Suprapubic skin (tissue), 4 donors: ENCODE measurements around the gene EEF1A2.

ENCODE experiments used
- CTCF ChIP-seq, 2 donors: fragments of 200-600 bp in 1 of 2; fragments of 450-650 bp in 1 of 2; sonication (generic) in 1 of 2; IDR thresholded peaks; one replicate each; pipeline ENCODE4 v1.5.1; 2016 to 2019; ENCODE audit warnings: antibody characterized with exemption in 2 of 2, mild to moderate bottlenecking in 1 of 2, moderate library complexity in 1 of 2
- EP300 ChIP-seq: sonication (generic); formaldehyde crosslinking; IDR thresholded peaks from one replicate; pipeline ENCODE4 v1.6.1; 2017; ENCODE audit warnings: antibody characterized with exemption
- POLR2A ChIP-seq, 2 donors: fragments of 450-650 bp; IDR thresholded peaks; one replicate each; pipeline ENCODE4 v1.6.1; 2017; ENCODE audit warnings: antibody characterized with exemption in 2 of 2, mild to moderate bottlenecking in 2 of 2, moderate library complexity in 2 of 2
- POLR2AphosphoS5 ChIP-seq, 3 donors: sonication (generic); formaldehyde crosslinking; IDR thresholded peaks; one replicate each; pipeline ENCODE4 v1.6.1; 2017; ENCODE audit warnings: antibody characterized with exemption in 3 of 3

DNA sequence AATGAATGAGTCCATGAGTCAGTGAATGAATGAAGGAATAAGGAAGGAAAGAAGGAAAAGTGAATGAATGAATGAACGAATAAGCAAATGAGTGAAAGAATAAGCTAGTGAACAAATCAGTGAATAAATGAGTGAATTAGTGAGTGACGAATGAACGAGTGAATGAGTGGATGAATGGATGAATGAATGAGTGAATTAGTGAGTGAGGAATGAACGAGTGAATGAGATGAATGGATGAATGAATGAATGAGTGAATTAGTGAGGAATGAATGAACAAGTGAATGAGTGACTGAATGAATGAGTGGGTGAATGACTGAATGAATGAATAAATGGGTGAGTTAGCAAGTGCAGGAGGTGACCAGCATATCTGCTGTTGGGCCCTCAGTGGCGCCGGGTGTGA lies 44.9 kb upstream of the EEF1A2 start:
- no peak for TF ChIP-seq CTCF (IDR thresholded peaks at IDR 0.05)
- no peak for TF ChIP-seq POLR2A (IDR thresholded peaks at IDR 0.05)
- TF ChIP-seq POLR2AphosphoS5 (IDR thresholded peaks at IDR 0.05) = no peak
- no peak for TF ChIP-seq EP300
